HL-60 (cell line): Measurements from ENCODE around the gene CACNA2D1.

Experiments used
- CTCF ChIP-seq: IDR thresholded peaks from one replicate; pipeline ENCODE4 v1.5.1; 2011; ENCODE audit warnings: low read length, control low read depth, inconsistent platforms; ENCODE audit not compliant: insufficient read depth
- GABPA ChIP-seq: IDR thresholded peaks from 2 replicates; pipeline ENCODE4 v1.6.1; 2012; ENCODE audit warnings: low read depth
- POLR2AphosphoS5 ChIP-seq: IDR thresholded peaks from 2 replicates; pipeline ENCODE4 v1.6.1; 2012; ENCODE audit warnings: low read depth
- REST ChIP-seq: IDR thresholded peaks from 2 replicates; pipeline ENCODE4 v1.6.1; 2012; ENCODE audit warnings: low read depth; ENCODE audit not compliant: insufficient replicate concordance
- SPI1 ChIP-seq: IDR thresholded peaks from 2 replicates; pipeline ENCODE4 v1.6.1; 2012; ENCODE audit warnings: low read depth, mild to moderate bottlenecking, borderline replicate concordance

- TF ChIP-seq CTCF (no peak), POLR2AphosphoS5 (no peak), REST (no peak), SPI1 (no peak), GABPA (no peak)
Observed at GRCh38 chr7:82455295-82455694, 11.7 kb upstream of the CACNA2D1 start.
